ENCODE measurements around the gene GPHN.
"Not testable (repeated sequence)": the region's sequence is repeated elsewhere in the genome, so short reads cannot be mapped to it uniquely, and the experiment has no call there.

GPHN gene

GRCh38 chr14:66507722-66508546, at the start of gene GPHN:
Gene GPHN (plus strand): TSS chr14:66508147.
- DNase-seq: peak; percentile 97

GRCh38 chr14:66459603-66460002, 48.3 kb upstream of the GPHN start:
- DNase-seq: no peak

DNA sequence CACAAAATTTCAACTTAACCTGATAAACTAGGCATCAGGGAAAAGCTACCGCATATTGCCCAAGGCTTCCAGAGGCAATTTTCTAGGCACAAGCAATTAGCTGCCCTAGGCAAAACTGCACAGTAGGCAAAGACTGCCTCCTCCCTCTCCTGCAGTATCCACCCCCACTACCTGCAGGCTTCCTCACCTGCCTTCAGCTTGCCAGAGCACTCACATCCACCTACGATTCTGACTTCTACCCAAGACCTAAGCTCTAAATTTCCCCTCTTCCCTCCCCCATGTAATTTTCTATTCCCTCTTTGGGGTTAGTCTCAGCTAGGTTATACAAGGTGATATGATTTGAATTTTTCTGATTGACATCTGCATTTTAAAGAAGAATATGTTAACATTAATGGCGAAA, 43.7 kb upstream of the GPHN start:
- no peak for DNase-seq

GRCh38 chr14:66468778-66469367, 39.1 kb upstream of the GPHN start:
- DNase-seq: no peak

- DNase-seq: no peak
Measured at GRCh38 chr14:66471584-66471983, 36.4 kb upstream of the GPHN start.

GRCh38 chr14:66472251-66472650, 35.7 kb upstream of the GPHN start:
- no peak for DNase-seq

- no peak for DNase-seq
Measured at GRCh38 chr14:66473223-66473622, 34.7 kb upstream of the GPHN start.

GRCh38 chr14:66476964-66477363, 31.0 kb upstream of the GPHN start:
- no peak for DNase-seq

DNA sequence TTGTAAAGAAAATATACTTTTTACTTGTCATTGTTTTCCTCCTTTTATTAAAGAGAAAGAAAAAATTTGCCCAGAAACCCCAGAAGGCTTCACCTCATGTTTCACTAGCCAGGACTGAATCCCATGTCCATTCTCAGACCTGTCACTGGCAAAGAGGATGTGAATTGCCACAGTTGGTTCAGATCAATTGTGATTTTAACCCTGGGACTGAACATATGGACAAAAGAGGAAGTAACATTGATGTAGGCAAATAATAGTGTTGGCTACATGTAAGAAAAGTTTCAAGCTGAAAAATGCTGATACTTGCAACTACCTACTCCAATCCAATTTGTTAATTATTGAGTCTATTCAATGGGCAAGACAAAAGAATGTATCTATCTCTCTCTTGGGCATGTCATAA, 30.4 kb upstream of the GPHN start:
- no peak for DNase-seq

GRCh38 chr14:66482873-66483272, 25.1 kb upstream of the GPHN start:
- DNase-seq: no peak

DNA sequence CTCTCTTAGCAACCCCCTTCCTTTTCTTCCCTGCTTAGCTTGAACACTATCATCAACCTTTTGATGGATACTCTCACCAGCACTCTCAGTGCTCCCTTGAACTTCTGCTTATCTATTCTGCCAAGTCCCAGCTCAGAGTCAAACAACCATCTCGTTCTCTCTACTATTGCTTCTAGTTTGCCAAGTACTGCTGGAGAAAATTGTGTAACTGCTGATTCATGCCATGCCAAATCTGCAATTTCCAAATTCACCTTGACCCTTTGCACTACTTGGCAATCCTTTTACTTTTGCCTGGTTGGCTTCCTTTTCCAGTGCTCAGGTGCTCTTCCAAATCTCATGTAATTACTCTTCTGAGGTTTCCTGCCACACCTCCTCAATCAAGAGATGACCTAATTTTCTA, 24.6 kb upstream of the GPHN start:
- no peak for DNase-seq

- DNase-seq: no peak
Measured at GRCh38 chr14:66485029-66485428, 22.9 kb upstream of the GPHN start.

- DNase-seq: no peak
Measured at GRCh38 chr14:66485910-66486421, 22.0 kb upstream of the GPHN start, which contains the start of gene CCDC196. Gene CCDC196 (plus strand): TSS chr14:66486371. CDS start chr14:66486503, 132 bp downstream.

DNA sequence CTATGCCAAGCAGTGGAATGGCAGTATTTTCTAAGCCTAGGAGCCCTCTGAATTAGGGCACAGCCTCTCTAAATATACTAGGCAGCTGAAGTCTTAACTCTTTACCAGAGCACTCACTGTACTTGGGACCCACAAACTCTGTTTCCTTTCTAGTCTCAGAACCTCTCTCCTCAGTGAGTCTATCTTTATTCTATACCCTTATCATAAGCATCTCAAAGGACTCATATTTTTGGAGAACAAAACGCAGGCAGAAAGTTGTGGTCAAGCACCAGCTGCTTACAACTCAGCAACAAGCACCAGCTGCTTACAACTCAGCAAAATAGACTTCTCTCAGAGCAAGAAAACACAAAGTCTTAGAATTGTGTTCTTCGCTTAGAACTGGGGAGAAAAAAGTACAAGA, 20.8 kb upstream of the GPHN start:
- DNase-seq: no peak

DNA sequence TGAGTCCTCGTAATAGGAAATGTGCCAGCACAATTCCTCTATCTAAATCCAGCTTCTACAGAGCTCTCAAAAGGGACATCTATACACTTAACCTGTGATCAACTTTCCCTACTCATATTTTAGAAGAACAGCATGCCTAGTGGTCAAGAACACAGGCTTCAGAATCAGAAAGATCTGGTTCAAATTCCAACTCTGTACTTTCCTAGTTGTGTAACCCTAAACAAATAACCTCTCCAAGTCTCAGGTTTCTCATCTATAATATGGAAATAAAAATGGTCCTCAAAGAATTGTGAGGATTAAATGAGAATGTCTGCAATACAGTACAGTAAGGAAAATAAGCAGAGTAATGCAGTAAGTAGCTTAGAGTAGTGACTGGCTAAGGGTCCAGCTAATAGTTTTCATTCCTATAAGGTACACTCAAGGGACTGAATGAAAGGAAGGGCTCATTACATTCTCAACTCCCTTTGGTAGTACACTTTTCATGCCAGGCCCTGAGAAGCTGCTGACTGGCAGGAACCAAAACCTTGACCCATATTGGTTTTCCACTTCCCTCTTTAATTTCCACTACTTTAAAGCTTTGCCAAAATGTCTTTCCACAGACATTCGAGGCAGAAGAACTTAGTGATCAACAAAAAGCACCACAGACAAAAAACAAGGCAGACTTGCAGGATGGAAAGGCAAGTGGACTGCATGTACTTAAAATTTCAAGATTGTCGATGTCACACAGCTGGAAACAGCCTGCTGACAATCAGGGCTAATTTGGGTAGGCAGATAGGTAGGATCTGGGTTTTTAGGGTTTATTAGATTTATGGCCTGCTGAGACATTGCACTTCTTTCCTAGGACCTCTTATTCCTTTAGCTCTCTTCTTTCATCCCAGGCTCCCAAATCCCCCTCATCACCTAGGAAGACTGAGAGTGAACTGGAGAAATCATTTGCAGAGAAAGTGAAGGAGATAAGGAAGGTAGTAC, 17.5 kb upstream of the GPHN start:
- DNase-seq: no peak

DNA sequence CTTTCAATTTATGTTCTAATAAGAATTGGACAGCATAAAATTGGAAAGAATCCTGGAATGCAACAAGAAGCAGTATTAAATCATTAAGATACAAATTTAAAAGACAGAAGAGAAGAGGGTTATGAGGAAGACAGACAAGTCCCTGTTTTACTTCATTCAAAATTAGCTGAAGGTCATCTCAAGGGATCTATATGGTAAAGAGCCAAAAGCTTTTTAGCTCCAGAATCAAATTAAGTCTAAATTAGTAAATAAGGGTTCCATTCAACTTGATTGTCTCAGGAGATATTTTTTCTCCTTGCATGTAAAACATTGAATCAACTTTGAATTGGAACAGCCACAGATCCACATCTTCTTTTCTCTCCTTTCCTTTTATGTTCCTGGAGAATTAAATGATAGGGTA, 14.2 kb upstream of the GPHN start:
- no peak for DNase-seq

DNA sequence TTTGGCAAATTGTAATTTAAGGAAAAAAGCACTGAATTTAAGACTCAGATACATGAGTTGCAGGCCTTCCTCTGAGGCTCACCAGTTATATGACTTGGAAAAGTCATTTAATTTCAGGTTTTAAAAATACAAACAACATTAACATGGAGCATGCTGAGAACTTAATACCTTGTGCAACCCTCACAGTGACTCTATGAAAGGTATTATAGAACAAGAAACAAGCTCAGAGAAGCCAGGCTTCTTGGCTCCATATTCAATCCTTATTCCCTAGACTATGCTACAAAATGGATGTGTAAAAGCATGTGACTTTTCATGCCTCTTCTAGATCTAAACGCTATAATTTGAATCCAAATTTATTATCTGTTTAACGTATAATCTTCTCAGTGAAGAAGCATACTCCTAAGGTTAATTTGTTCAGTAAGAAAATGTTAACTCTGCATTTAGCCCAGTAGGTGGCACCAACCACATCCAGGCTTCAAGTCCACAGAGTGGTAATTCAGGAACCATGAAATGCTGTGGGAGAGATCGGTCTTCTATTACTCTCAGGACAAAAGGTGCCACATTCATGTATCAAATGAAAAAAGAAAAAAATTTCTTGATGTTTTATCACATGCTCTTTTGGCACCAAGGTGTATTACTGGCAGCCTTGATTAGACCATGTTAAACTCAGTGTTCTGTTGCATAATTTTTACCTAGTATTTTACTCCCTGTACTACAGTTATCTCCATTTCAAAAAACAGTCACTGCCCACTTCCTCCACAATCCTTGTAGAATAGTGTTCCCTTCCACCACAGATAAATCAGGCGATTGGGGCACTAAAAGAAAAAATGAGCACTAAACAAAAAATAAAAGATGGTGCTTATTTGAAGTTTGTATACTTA, 12.5 kb upstream of the GPHN start:
- DNase-seq: peak; percentile 79 to 81

DNA sequence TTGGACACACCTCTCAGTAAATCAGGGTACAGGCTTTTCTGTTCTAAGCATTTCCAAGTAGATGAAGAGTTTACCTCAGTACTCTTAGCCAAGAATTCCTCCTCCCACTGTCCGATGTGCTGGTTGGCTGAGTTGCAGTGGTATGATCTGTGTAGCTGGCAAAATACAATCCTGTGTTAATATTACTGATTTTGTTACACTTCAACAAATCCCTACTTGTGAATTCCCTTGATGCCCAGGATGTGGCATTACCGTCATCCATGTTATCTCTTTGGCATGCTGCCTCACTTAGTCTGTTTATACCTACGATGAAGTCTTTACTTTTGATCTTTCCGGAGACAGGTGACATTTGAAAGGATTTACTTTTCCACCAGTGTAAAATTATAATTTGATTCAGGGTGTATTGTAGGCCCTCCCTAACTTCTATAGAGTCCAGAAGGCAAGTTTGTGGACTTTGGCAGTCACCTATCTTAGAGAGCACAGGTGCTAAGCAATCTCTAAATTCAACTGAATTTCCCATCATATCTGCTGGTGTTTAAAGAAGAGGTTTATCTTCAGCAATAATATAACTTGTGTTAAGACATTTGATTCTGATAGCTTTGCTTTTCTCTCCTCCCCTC, 11.6 kb upstream of the GPHN start:
- no peak for DNase-seq

GRCh38 chr14:66496911-66497310, 11.0 kb upstream of the GPHN start:
- no peak for DNase-seq

DNA sequence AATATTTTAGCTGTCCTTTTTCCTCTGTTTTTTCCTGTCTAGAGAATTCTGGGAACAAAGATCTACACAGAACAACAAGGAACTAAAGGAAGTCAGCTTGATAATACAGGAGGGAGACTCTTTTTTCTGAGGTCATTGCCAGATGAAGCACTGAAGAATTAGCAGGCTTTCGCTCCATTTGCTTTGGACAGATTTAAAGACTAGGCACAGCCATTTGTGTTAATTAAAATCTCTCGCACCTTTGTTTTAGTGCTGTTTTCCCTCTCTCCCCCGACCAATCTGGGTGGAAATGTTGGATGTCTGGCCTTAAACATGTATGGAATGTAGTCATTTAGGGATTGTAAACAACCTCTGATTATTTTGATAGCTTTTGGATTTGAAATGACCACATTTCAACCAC, 9.6 kb upstream of the GPHN start:
- DNase-seq: no peak

DNA sequence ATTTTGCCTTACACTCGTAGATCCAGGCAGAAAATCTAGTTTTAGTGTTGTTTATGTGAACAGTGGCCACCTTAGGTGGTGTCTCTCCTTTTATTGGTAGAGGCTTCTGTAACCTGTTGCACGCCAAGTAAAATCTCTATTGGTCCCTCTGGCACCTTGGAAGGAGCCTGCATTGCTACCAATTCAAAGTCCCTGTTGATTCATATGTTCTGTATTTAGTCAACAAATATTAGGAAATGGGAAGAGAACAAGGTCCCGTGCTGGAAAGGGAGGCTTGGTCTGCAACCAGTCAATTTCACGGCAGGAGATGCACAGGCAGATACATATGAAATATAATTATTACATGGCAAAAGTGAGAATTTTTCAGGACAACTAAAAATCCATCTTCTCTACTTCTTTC, 6.4 kb upstream of the GPHN start:
- DNase-seq: no peak

DNA sequence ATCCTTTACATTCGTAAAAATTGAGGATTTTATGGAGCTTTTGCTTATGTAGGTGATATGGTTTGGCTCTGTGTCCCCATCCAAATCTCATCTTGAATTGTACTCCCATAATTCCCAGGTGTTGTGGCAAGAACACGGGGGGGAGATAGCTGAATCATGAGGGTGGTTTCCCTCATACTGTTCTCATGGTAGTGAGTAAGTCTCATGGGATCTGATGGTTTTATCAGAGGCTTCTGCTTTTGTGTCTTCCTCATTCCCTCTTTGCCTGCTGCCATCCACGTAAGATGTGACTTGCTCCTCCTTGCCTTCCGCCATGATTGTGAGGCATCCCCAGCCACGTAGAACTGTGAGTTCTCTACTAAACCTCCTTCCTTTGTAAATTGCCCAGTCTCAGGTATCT, 5.1 kb upstream of the GPHN start:
- DNase-seq: not testable (repeated sequence)

Measured in SHP77 (cell line).